Memory B cell (primary cell): Measurements from ENCODE around the gene SDHC.
"Not testable (repeated sequence)": the region's sequence is repeated elsewhere in the genome, so short reads cannot be mapped to it uniquely, and the experiment has no call there.

Source experiments
- ATAC-seq: fragments of 150-1000 bp; cut with Tn5 transposase; 2 replicates; pipeline ENCODE4 v1.10.0; 2021; ENCODE audit warnings: low read depth, mild to moderate bottlenecking, moderate library complexity
- DNase-seq, 2 donors: peaks; one replicate each; pipeline ENCODE4 v3.0.0; 2022; ENCODE audit warnings: low spot score in 2 of 2
- H3K27ac Mint-ChIP-seq: one replicate; pipeline ENCODE4 v1.8.0; 2022; ENCODE audit warnings: mild to moderate bottlenecking, moderate library complexity, mixed read lengths
- H3K27me3 Mint-ChIP-seq: one replicate; pipeline ENCODE4 v1.8.0; 2022; ENCODE audit warnings: mixed read lengths
- H3K36me3 Mint-ChIP-seq: one replicate; pipeline ENCODE4 v1.8.0; 2022; ENCODE audit warnings: mild to moderate bottlenecking, mixed read lengths
- H3K4me1 Mint-ChIP-seq: one replicate; pipeline ENCODE4 v1.8.0; 2022; ENCODE audit warnings: mixed read lengths
- H3K4me3 Mint-ChIP-seq: one replicate; pipeline ENCODE4 v1.8.0; 2022; ENCODE audit warnings: mild to moderate bottlenecking, moderate library complexity, mixed read lengths
- H3K9me3 Mint-ChIP-seq: one replicate; pipeline ENCODE4 v1.8.0; 2022; ENCODE audit warnings: mixed read lengths

SDHC gene

DNA sequence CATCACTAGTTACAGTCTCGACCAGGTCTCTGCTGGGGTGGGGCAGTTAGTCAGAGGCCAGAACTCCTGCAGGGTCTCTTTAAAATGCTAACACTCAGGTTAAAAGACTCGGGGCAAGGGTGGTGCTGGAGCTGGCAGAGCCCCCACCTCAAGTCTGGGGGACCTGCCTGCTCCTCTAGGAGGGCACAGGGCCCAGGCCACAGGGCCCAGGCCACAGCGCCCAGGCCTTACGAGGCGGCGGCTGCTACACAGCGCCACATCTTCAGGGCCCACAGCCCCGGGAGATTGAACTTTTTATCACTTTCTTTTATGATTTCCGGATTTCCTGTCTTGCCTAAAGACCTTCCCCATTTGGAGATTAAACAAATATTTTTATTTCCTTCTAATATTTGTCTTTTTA lies 14.8 kb upstream of the SDHC start:
- no peaks in the 10 kb centered on the region for H3K9me3 Mint-ChIP-seq
- H3K27ac Mint-ChIP-seq = no peak overlapping the region
- peaks cover 2% of the 10 kb centered on the region for H3K36me3 Mint-ChIP-seq

DNA sequence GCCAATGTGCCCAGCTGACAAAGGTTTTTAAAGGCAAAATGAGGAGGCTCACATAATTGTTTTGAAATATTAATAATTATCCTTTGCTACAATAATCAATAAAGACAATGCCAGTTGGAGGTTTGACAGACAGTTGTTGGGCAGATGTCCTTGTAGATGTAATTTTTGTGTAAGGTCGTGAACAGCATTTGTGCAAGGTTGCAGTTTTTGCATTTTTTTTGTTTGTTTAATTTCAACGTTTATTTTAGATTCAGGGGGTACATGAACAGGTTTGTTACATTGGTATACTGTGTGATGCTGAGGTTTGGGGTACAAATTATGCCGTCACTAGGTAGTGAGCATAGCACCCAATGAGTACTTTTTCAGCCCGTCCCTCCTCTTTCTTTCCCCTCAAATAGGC lies 13.7 kb upstream of the SDHC start:
- ATAC-seq = no peak
- H3K4me1 Mint-ChIP-seq = peaks cover 21% of the 10 kb centered on the region
- no peak overlapping the region for H3K4me3 Mint-ChIP-seq
- H3K27me3 Mint-ChIP-seq = no peaks in the 10 kb centered on the region
- H3K36me3 Mint-ChIP-seq = peaks cover 2% of the 10 kb centered on the region
- H3K9me3 Mint-ChIP-seq = no peaks in the 10 kb centered on the region
- no peak for DNase-seq
- no peak overlapping the region for H3K27ac Mint-ChIP-seq

More for the DNA sequence above, 14.8 kb upstream of the SDHC start:
- H3K4me1 Mint-ChIP-seq = peaks cover 13% of the 10 kb centered on the region
- no peak for DNase-seq
- no peak overlapping the region for H3K4me3 Mint-ChIP-seq
- H3K27me3 Mint-ChIP-seq = no peaks in the 10 kb centered on the region
- no peak for ATAC-seq

DNA sequence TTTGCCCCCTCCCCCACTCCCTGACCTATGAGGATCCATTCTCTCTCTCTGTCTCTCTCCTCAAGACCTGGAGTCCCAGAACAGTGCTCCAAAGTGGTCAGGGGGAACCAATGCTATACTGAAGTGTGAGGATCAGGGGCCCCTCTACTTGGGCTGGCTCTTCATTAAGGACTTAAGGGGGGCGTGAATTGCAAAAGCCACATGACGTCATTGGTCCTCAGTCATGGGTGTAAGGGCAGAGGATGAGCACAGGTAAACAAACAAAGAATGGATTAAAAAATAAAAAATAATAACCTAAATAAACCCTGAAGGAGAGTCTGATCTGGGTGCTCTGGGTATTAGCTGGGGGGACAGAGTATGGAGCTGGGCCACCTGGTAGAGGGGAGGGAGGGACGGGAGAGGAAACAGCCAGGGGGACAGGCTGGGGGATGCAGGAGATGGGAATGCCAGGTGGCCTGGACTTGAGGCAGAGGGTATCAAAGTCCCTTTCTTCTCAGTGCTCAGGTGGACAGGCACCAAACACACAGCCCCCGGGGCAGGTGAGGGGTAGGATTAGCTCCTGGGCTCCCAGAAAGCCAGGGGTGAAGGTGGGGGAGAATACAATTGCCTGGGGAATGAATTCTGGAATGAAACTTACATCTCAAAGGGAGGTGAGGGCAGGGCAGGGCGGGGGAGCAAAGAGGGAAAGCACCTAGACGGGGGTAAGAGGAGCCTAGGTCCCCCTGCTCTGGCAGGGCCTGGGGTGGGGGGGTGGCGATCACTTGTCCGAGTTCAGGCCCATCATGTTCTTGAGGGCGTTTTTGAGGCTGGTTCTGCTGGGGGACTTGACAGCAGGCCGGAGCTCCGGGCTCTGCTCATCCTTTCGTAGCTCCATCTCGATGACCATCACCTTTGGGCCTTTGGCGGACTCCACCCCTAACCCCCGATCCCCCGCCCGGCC lies 9.0 kb upstream of the SDHC start:
- Mint-ChIP-seq H3K27me3 (no peaks in the 10 kb centered on the region), H3K4me1 (peaks cover 26% of the 10 kb centered on the region), H3K9me3 (no peaks in the 10 kb centered on the region), H3K4me3 (peak overlapping the region; percentile 98), H3K36me3 (no peaks in the 10 kb centered on the region), H3K27ac (peak overlapping the region; percentile 95)
- DNase-seq (no peak), ATAC-seq (no peak)

DNA sequence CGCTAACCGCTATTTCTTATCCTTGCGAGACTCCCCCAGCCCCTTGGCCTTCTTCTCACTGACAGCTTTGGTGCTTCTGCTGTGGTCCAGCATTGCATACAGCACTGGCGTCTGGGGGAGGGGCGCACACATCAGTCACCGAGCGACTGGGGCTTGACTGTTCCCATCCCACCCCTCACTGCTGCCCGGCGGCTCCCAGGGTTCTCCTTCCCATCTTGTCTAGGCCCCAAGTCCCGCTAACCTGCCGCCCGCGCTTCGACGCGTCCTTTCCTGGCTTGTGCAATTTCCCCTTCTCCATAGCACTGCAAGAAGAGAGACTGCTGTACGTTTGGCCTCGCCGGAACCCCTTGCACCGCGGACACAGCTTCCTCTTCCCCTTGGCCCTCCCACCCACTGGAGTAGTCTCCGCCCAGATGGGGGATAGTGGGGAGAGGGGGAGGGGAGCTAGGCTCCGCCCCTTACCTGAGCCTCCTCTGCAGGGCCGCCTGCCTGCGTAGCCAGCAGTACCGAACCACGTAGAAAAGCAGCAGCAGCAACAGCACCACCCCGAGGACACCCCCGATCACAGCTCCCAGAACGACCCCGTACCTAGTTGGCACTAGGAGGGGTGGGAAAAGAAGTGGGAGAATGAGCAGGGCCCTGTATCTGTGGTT lies 8.2 kb upstream of the SDHC start:
- Mint-ChIP-seq H3K36me3 (no peaks in the 10 kb centered on the region), H3K27ac (peak overlapping the region; percentile 95), H3K9me3 (no peaks in the 10 kb centered on the region), H3K4me3 (peak overlapping the region; percentile 98), H3K4me1 (peaks cover 26% of the 10 kb centered on the region), H3K27me3 (no peaks in the 10 kb centered on the region)
- ATAC-seq (peak; percentile 90), DNase-seq (peak; percentile 78 to 82)

DNA sequence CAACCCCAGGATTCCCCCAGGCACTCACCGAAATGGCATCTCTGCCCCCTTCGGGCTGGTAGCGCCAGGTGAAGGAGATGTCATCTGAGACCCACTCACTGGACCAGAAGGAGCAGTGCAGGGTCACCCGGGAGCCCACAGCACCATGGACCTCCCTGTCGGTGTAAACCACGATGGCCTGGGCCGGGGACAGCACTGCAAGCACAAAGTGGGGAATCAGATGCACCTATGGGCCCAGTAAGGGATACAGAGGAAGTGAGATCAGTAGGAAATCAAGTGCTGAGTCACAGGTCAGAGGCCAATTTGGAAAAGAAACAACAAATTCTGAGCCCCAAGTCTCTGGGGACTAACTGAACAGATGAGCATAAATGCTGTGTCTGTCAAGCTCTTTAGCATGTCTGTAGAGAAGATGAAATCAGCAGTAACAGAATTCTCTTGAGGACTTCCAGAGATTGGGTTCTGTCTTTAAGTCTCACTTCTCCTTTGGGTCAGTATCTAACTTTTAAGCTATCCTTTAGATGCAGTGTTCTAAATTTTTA lies 6.9 kb upstream of the SDHC start:
- Mint-ChIP-seq H3K4me1 (peaks cover 26% of the 10 kb centered on the region), H3K27me3 (no peaks in the 10 kb centered on the region), H3K4me3 (peak overlapping the region; percentile 22), H3K9me3 (no peaks in the 10 kb centered on the region), H3K36me3 (no peaks in the 10 kb centered on the region), H3K27ac (peak overlapping the region; percentile 95)
- ATAC-seq (peak; percentile 59), DNase-seq (peak; percentile 46 to 56)

DNA sequence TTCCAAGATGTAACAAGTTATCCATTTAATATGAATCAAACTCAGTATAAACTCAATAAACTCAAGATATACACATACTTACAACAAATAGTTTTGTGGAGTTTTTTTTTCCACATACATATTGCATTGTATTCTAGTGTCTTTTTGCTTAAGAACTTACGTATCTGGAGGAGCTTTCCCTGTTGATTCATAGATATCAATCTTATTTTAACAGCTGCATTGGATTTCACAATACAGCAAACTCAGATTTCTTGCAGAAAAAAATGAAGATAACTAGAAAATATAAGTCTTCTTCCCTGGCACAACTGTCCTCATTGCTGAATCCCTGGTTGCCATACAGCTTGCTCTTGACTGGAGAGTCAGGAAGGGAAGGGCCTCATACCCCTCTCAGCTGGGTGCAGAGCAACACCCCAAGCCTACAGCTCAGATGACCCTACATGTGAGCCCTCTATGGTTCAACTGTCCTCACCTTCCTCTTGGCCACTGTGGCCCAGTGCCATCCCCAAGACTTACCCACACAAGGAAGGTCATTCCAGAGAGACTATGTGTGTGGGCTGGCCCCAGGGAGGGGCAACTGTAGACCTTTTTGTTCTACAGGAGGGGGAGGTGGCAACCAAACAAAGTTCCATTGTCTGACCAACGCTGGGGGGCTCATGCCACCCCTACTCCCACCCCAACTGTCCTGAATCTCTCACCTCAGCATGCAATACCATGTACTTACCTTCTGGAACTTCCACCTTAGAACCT lies 6.1 kb upstream of the SDHC start:
- Mint-ChIP-seq H3K27ac (peak overlapping the region; percentile 95), H3K4me1 (peaks cover 26% of the 10 kb centered on the region), H3K4me3 (no peak overlapping the region), H3K27me3 (no peaks in the 10 kb centered on the region), H3K36me3 (no peaks in the 10 kb centered on the region), H3K9me3 (no peaks in the 10 kb centered on the region)
- no peak for DNase-seq
- no peak for ATAC-seq

DNA sequence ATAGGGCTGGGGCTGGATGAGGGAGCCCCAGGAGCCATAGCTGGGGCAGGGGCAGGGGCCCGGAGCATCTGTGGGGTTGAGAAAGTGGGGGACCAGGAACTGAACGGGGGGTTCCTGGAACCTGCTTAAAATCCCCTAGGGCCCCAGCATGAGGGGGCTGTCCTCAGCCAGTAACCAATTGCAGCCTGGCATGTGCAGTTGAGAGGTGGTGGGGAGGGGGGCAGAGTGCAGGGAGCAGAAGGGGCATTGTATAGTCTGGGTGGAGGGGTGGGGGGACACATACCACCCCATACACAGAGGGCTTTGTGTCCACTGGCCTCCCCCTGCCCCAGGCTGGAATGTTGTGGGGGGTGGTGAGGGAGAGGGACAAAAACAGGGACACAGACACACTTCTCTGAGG lies 4.3 kb upstream of the SDHC start, which contains the start of gene MPZ:
TSS of gene MPZ (minus strand) at position 101 of the 400 bp plus-strand sequence. CDS start at position 38, 63 bp downstream.
- no peaks in the 10 kb centered on the region for H3K27me3 Mint-ChIP-seq
- no peaks in the 10 kb centered on the region for H3K36me3 Mint-ChIP-seq
- H3K9me3 Mint-ChIP-seq = no peaks in the 10 kb centered on the region
- H3K27ac Mint-ChIP-seq = no peak within 1 kb of the TSS
- H3K4me3 Mint-ChIP-seq = no peak within 1 kb of the TSS
- no peak for ATAC-seq
- peaks cover 28% of the 10 kb centered on the region for H3K4me1 Mint-ChIP-seq
- DNase-seq = no peak

DNA sequence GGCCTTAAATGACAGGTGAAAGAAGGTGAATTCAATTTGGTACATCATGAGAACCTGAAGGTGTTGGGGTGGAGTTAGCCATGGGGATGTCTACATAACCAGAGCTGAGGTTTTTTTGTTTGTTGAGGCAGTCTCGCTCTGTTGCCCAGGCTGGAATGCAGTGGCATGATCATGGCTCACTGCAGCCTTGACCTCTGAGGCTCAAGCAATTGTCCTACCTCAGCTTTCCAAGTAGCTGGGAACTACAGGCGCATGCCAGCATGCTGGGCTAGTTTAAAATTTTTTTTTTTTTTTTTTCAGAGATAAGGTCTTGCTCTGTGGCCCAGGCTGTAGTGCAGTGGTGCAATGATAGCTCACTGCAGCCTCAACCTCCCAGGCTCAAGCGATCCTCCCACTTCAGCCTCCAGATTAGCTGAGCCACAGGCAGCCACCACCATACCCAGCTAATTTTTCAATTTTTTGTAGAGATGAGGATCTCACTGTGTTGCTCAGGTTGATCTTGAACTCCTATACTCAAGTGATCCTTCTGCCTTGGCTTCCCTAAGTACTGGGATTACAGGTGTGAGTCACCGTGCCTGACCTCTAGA lies 2.5 kb upstream of the SDHC start:
- no peak for DNase-seq
- no peak for ATAC-seq
- Mint-ChIP-seq H3K9me3 (no peaks in the 10 kb centered on the region), H3K27ac (no peak overlapping the region), H3K4me3 (no peak overlapping the region), H3K4me1 (peaks cover 20% of the 10 kb centered on the region), H3K27me3 (no peaks in the 10 kb centered on the region), H3K36me3 (no peaks in the 10 kb centered on the region)

DNA sequence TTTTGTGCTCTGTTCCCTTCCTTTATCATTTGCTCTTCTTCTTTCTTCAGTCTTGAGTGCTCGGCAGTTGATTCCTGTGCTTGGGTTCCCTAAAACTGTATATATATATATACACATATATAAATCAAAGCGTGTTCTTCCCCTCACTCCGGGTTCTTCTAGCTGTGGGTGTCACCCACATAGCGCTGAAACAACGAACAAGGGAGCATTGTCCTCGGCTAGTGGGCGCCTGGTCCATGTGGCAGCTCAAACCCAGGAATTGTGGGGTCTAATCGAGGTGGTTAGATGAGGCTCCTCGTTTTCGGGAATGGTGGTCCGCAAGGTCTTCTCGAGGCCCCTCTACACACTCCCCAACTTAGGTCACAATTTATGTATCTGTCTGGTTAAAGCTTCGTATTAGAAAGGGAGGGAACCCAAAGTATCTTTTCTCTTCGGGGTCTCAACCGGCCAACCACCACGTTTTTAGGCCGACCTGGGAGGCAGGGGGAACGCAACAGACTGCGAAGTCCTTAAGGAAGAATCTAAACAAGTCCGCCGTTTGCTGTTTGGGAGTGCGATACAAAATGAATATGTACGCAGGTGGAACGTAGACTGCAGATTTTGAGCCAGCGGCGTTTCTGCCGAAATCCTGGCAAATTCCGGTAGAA lies 504 bp upstream of the SDHC start:
- Mint-ChIP-seq H3K27me3 (no peaks in the 10 kb centered on the region), H3K4me1 (peaks cover 10% of the 10 kb centered on the region), H3K27ac (peak overlapping the region; percentile 98), H3K9me3 (no peaks in the 10 kb centered on the region), H3K36me3 (no peaks in the 10 kb centered on the region), H3K4me3 (peak overlapping the region; percentile 98)
- ATAC-seq (no peak), DNase-seq (no peak)

DNA sequence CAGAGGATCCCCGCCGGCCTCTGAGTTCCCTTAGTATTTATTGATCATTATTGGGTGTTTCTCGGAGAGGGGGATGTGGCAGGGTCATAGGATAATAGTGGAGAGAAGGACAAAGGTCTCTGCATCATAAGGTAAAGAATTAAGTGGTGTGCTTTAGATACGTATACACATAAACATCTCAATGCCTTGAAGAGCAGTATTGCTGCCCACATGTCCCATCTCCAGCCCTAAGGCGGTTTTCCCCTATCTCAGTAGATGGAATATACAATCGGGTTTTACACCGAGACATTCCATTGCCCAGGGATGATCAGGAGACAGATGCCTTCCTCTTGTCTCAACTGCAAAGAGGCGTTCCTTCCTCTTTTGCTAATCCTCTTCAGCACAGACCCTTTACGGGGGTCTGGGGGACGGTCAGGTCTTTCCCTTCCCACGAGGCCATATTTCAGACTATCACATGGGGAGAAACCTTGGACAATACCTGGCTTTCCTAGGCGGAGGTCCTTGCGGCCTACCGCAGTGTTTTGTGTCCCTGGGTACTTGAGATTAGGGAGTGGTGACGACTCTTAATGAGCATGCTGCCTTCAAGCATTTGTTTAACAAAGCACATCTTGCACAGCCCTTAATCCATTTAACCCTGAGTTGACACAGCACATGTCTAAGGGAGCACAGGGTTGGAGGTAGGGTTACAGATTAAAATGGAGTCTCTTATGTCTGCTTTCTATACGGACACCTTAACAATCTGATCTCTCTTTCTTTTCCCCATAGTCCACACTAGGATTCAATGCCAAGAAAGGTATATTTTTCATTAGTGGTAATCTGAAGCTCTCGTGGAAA lies 1.9 kb downstream of the SDHC start:
- H3K36me3 Mint-ChIP-seq, H3K9me3 Mint-ChIP-seq, DNase-seq, H3K27me3 Mint-ChIP-seq, H3K4me3 Mint-ChIP-seq, ATAC-seq, H3K27ac Mint-ChIP-seq: not testable (repeated sequence)
- peaks cover 15% of the 10 kb centered on the region for H3K4me1 Mint-ChIP-seq

DNA sequence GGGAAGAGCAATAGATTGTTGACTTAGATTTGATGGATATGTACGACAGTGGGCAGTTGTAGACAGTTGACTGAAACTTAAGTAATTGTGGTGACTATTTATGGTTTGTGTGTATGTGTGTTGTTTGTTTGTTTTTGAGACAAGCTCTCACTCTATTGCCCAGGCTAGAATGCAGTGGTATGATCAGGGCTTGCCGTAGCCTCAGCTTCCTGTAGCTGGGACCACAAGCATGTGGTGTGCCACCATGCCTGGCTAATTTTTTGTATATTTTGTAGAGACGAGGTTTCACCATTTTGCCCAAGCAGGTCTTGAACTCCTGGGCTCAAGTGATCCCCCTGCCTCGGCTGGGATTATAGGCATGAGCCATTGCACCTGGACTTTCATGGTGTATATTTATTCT lies 9.8 kb downstream of the SDHC start:
- Mint-ChIP-seq H3K27ac (no peak overlapping the region), H3K4me3 (no peak overlapping the region), H3K36me3 (peaks cover 13% of the 10 kb centered on the region), H3K4me1 (peaks cover 5% of the 10 kb centered on the region), H3K27me3 (no peaks in the 10 kb centered on the region), H3K9me3 (no peaks in the 10 kb centered on the region)
- no peak for ATAC-seq
- DNase-seq = no peak

DNA sequence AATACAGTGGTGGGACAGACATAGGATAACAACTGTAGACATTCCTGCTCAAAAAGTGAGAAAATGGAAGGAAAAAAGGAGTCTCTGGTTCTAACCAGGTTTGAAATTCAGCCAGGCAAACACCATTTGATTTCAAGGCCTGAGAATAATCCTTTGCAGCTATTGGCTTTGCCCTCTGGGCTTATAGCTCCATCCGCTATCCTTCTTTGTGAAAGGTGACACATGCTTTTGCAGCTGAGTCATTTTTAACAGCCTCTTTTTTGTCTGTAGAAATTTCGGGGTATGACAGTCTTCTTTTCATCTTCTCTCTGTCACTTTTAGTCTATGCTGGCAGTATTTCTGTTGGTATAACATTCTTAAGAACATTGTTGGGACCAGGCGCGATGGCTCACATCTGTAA lies 16.2 kb downstream of the SDHC start:
- H3K4me3 Mint-ChIP-seq = no peak overlapping the region
- ATAC-seq = no peak
- H3K27me3 Mint-ChIP-seq = no peaks in the 10 kb centered on the region
- no peak for DNase-seq
- H3K36me3 Mint-ChIP-seq = peaks cover 48% of the 10 kb centered on the region
- no peaks in the 10 kb centered on the region for H3K9me3 Mint-ChIP-seq
- peak overlapping the region; percentile 25 for H3K27ac Mint-ChIP-seq
- H3K4me1 Mint-ChIP-seq = no peaks in the 10 kb centered on the region
